HL-60/S4 treated with retinoic acid at 250 ng/mL for 4 days and 3 days (cell line): ENCODE measurements around the gene ITPR2.

Experiments
- in situ Hi-C: fragments of 300-500 bp; cut with MboI; formaldehyde crosslinking; loops from 2 replicates; pipeline ENCODE4 v1.7.0; 2022; ENCODE audit warnings: low sequenced_read_pairs

ITPR2 gene

DNA sequence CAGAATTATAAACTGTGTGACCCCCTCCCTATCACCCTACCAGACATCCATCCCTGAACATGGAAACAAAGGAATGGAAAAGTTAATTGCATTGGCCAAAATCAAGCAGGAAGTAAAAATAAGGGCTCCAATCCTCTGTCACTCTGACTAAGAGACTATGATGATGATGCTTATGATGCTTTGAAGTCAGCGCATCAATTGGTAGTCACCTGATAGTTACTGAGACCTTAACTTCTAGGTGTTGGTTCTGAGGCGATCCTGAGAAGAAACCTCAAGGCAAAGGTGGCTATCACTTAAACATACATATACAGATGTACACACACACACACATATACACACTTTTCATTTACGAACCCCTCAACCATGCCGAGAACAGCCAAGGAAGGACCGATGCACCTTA lies 6.6 kb downstream of the ITPR2 start:
- in situ Hi-C loops: loop anchor here (25.0 kb wide), 1 partner anchor 186 kb away; the partner anchor contains the start of genes MED21 and TM7SF3

DNA sequence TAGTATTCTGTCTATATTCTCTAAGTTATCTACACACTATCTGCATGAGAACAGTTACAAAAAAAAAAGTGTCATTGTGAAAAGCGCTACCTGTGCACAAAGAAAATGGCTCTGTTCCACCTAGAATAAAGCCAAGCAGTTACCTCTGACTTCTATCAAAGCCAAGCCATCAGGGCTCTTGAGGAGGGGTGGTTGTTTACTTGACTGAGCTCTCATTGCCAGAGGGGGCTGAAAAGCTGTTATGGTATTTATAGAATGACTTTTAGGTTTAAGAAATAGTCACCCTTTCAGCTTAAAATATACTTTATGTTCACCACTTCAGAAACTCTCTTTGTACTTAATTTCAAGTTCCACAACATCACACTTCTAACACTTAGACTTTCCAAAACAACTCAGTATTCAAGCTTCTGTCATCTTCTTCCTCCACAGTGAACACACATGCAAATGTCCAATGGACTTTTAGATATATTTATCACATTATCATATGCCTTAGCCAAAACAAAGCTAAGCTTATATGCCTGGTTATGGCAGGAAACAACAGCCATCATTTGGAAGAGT lies 7.5 kb downstream of the ITPR2 start:
- in situ Hi-C loops: loop anchor here (25.0 kb wide), 1 partner anchor 187 kb away; the partner anchor contains the start of genes MED21 and TM7SF3

DNA sequence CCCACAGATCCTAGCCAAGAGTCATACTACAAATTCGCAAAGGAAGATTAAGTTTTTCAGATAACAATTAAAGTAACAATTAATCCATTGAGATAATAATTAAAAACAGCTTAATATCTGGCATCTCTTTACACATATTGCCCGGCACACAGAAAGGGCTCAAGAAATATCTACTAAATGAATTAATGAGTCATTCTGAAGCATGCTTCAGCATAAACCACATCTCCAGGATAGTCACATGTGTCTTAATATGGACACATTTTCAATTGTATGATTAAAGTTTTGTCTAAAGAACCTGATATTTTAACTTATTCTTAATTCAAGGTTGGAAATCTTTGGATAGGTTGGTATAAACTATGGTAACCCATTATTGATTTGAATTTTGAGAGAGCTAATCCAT lies 9.6 kb downstream of the ITPR2 start:
- in situ Hi-C loops: no loop called here

DNA sequence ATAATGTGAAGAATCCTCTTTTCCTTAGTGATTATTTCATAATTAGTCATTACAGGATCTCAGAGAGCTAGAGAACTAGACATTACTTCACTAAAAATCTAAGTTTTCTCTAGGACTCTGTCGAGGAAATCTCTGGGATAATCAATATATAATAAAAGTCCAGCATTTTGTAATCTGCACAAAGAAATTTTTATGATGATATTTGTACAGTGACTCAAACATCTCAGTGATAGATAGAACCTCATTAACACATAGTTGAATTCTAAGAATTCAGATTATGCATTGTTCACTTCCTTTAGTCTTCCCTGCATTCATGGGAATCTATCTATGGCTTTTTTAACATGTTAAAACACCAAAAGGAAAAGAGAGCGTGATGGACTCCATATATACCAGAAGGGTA lies 11.0 kb downstream of the ITPR2 start:
- in situ Hi-C loops: no loop called here

DNA sequence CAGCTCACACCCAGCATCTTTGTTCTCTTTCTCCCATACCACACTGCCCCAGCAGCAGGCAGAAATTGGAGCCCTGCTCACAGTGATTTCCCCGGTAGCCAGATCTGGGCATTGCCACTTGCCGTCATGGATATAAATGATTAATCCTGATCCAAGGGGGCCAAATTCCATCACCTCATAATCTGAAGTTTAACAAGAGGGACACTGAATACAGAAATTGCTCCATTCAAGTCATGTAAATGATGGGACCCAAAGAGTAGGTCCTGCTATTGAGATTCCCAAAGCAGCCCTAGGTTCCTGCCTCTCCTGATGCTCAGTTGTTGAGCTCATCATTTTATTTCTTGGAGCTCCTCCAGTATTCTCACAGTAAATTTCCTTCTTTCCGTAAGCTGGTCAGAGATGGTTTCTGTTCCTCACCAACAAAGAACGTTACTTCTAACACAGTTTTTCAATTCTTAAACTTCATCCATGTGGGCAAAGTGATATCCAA lies 11.7 kb downstream of the ITPR2 start:
- in situ Hi-C loops: no loop called here

DNA sequence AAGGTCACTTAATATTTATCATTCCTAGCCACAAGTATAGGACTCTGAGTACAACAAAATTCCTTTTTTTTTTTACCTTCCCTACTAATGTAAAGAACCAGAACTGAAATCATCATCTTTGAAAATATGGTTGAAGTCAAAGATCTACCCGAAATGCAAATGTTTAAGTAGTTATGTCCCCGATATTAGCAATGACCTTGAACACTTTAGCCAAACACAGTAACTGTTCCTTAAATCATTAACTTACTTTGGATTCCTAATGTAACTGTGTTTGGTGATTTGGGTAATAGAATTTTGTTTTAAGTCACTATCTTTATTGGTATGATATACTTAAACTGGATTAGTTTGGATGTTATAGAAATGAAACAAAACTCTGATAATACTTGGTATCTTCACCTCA lies 14.4 kb downstream of the ITPR2 start:
- in situ Hi-C loops: no loop called here

DNA sequence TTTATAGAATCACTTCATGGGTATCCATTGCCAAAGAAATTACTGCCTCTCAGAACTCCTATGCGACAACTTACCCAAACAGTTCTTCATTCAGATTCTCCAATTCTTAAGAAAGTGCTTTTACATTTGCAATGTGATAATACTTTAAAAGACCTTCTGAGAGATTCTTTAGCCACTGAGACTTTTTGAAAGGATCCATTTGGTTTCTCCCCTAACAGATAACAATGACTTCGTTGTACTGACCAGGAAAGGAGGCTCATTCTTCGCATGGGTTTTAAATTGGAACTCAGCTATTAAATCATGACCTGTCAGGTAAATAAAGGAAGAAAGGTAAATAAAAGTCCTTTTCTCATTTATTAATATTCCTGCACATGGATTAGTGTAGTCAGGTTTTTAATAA lies 14.8 kb downstream of the ITPR2 start:
- in situ Hi-C loops: no loop called here

DNA sequence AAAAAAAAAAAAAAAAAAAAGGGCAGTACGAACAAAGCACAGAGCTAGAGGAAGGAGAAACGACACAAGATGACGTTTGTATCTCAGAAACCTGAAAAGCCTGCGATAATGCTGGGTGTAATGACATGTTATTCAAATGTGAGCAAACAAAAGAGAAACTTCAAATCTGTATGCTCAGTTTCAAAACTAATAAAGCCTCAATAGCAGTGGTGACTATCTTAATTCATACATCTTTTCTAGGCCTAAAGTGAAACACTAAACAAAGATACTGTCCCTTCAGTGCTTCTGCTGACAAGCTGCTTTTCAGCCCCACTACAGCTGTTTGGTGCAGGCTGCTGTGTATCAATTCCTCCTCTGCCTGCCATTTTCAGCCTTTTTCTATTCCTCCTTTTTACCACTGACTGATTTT lies 15.8 kb downstream of the ITPR2 start:
- in situ Hi-C loops: no loop called here

DNA sequence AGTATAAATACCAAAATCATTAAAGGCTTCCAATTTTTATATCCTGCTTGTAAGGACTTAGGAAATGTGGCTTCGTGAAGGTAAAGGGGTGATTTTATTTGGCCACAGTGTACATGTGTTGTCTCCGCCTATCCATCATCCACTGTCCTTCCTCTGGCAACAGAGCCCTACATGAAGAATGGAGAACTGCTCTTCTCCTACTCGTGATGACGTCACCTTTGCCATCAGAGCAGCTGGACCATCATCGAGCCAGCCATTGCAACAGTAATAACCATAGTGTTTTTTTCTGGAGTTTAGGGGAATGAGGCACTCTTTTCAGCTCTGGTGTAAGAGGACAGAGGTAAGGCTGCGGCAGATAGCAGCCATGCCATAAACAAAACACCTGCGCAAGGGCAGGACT lies 19.2 kb downstream of the ITPR2 start:
- in situ Hi-C loops: no loop called here

DNA sequence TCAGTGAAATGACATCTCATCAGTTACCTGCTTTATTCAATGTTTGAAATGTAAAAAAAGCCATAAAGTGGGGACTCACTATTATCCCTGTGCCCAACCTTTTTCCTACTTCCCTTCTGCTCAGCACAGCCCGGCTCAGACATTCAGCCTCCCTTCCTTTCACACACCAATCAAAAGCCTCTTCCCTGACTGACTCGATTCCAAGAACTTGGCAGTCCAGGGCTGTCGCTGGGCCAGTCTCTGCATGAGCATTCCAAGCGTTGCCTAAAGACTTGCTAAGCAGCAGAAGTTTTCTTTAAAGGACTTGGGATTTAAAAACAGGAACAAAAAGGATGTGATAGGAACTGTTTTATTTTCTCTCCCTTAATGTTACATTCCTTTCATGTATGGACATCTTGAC lies 22.7 kb downstream of the ITPR2 start:
- in situ Hi-C loops: no loop called here

DNA sequence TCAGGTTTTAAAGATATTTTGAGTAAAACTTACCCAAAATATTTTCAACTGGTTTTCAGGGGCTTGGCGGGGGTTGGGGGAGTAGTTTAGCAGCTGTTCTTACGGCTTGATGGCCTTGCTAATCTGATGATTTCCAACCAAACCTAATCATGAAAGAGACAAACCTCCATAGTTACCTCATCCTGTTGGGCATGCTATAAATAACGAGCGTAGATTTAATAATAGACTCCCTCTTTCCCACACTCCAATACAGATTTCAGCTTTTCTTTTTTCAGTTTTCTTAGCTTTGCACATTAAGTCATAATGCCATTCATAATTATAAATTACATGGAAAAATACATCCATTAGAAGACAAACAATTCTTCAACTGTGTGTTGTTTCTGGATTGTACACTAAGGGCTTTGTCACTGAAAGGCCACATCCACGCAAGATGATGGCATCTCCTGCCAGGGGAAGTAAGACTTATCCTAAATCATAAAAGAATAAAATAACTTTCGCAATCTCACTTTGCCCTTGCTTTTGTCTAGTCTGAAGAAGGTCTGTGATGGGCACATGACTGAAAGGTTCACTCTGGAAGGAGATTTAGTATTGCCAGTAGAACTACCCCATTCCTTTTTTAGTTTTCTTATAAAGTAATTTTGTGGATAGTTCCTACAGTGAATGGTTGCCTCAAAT lies 23.2 kb downstream of the ITPR2 start:
- in situ Hi-C loops: no loop called here

DNA sequence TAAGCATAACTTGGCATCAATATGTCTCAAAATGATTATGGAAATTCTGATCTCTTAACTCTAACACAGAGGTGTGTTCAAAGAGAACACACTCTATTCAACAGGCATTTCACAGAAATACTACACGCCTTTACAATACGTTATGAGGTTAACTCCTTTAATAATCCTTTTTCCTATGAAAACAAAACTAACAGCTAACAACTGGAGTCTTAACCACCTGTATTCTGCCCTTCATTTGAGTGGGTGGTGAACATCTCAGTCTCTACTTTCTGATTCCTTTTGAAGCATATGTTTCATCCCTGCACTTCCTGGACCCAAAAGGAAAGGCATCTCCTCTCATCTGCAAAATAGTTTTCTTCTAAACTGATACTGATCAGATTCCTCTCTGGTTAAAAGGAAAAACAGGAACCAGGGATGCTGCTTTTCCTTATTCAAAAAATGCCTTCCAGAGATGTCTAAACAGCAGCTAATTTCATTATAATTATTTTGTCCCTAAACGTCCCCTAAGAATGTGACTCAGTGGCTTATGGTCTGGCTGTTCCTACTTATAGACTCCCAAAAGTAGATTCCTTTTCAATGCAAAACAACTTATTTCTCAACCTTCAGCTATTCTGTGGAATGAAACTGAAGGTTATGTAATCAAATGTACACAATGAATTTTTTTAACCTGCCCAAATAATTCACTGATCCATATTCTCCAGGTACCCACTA lies 24.1 kb downstream of the ITPR2 start:
- in situ Hi-C loops: no loop called here

DNA sequence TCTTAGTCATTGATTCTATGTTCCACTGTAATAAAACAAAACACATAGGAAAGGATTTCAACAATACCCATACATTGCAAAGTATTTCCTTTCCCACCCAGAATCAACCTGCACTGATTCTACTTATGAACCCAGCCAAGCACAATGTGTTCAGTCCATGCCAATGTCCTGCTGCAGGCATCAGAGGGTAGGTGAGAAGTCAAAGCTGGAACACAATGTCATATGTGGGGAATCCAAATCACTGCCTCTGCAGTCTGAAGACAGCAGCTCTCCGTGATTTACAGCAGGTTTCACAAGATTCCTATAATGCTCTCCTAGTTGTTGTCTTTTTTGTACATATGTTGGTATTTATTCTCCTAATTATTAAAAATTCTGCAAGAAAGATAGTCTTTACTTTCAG lies 25.7 kb downstream of the ITPR2 start:
- in situ Hi-C loops: no loop called here

DNA sequence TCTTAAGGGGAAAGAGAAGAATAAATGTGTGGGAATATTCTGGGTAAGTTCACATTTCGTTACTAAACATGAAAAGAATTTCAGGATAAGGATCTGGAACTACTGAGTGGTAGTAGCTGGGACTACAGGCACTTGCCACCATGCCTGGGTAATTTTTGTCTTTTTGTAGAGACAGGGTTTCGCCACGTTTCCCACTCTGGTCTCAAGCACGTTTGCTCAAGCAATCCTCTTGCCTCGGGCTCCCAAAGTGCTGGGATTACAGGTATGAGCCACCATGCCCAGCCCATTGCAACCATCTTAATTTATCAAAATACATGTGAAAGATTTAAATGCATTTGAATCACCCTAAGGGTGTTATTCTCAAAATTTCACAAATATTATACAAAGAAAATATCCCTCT lies 26.4 kb downstream of the ITPR2 start:
- in situ Hi-C loops: no loop called here

DNA sequence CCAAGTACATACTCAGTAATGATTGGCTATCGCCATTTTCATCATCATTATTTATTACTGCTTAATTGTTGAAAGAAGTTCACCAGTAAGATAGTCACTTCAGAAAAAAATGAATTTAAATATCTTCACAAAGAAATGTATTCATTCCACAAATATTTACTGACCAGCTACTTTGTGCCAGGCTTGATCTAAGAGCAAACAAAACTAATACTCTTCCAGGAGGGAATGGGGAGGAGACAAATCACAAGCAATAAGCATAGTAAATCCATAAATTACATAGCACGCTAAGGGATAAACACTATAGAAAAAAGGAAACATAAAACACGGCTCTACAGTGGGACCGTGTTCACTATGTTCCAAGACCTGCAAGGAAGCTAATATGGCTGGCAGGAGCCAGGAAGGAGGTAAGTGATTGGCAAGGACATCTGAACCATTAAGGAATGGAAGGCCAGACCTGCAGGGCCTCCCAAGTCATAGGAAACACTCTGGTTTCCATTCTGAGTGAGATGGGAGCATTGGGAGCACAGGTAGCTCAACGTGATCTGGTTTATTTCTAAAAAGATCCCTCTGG lies 27.5 kb downstream of the ITPR2 start:
- in situ Hi-C loops: no loop called here

DNA sequence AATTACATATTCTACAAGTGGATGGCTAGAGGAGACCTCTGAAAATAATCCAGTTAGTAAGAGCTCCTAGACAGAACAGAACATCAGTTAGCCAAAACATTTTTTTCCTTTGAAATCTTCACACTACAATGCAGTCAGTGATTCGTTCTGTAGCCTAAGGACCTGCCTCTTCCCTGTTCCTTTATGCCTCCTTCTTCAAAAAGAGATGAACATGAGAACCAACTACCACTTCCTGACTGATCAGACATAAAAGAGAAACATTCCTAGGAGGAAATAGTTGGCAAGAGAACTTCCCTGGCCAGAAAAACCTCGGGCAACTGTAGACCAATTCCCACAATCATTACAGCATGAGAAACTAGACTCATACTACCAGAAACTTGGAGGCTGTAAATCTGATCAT lies 29.4 kb downstream of the ITPR2 start:
- in situ Hi-C loops: no loop called here

DNA sequence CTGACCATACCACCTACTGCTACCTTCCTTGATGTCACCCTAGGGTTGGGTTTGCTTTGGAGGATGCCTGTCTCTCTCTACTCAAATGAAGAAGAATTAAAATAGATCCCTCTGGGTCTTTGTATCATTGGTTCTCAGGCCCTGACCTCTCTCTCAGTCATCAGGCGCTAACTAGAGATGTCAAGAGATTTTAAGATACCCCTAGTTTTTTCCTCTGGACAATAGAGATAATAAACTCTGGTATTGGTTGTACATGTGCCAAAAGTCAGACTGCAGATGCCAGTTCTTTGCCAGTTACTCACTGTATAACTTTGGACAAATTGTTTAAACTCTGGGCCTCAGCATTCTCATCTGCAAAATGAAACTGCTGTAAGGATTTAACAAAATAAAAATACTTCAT lies 31.5 kb downstream of the ITPR2 start:
- in situ Hi-C loops: no loop called here

DNA sequence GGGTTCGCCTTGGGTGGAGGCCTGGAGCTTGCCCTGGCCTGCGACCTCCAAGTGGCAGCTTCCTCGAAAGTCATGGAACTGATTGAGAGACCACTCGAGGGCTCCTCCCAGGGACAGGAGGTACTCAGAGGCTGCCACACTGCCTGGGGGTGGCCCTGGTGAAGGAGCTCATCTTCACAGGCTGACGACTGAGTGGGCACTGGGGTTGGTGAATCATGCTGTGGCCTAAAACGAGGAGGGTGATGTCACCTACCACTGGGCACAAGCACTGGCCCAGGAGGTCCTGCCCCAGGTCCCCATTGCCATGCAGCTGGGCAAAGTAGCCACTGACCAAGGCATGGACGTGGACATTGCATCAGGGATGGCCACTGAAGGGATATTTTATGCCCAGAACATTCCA lies 32.1 kb downstream of the ITPR2 start:
- in situ Hi-C loops: no loop called here

DNA sequence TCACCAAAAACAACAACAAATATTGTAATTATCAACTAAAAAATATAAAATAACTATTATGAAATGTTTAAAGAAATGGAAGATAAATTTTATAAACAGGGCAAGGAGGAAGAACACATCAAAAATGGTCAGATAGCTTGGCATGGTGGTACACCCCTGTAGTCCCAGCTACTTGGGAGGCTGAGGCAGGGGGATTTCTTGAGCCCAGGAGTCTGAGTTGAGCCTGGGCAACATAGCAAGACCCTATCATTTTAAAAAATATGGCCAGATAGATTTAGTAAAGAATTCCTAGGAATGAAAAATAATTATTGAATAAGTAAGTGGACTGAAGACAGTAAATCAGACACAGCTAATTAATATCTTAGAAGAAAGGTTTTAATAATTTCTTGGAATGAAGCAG lies 32.6 kb downstream of the ITPR2 start:
- in situ Hi-C loops: no loop called here

DNA sequence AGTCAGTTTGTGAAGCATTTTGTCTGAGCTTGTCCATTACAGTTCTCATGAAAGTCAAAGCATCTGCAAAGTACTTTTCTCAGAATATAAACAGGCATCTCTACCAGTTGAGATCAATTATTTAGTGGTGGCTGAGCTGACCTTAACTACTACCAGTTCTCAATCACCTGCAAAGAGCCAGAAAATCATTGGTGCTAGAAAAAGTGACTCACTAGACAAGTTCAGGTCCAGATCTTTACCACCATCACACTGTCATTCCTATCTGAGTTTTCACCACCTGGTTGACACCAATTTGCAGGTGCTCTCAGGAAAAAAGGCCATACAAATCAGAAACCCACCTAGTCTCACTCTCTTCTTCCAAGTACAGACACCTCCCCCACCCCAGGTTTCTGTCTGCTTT lies 33.3 kb downstream of the ITPR2 start:
- in situ Hi-C loops: no loop called here

DNA sequence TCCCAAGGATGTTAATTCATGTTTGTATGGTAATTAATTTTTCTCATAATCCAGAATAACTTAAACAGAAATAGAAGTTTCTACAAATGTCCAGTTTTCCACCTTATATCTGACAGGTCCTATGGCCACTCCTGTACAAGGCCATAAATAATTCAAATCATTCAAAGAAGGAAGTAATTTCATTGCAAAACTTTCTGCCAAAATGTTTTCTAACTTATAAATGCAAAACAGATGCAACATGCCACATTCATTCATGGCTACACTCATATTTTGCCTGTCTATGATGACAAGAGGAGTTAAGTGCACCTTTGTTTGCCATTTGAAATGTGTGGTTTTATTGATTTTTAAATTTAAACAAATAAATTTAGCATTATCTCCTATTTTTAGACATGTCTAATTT lies 34.4 kb downstream of the ITPR2 start:
- in situ Hi-C loops: no loop called here

DNA sequence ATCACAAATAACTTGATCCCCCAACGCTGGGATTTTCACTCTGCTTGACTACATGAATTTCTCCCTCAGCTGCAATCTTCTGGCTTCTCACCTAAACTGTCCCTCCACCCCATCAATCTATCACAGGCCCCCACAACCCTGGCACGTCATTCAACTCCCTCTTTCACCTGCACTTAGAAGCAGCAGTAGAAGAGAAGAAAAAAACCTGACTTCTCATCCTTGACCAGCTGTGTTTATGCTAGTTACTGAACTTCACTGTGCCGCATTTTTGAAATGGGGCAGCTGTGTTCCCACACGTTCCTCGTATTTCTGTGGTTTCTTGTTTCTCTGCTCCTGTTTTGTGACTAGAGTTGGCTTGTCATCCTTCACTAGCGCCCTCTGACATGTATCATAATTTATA lies 35.0 kb downstream of the ITPR2 start:
- in situ Hi-C loops: no loop called here
